Naive thymus-derived CD4-positive, alpha-beta T cell (primary cell): ENCODE results near the gene C18orf32. TPM values are rescaled to one million over a fixed set of nuclear protein-coding genes. Genes with fewer than 3 reads are reported as not detected.
"Not testable (repeated sequence)": the region's sequence is repeated elsewhere in the genome, so short reads cannot be mapped to it uniquely, and the experiment has no call there.

Source experiments
- ATAC-seq: fragments of 150-1000 bp; cut with Tn5 transposase; 2 replicates; pipeline ENCODE4 v1.10.0; 2021; ENCODE audit warnings: mild to moderate bottlenecking, moderate library complexity
- CTCF ChIA-PET: fragments of 350-600 bp; sonication (Branson Sonifier 250); formaldehyde crosslinking; loops from one replicate; lab custom pipeline; 2021; ENCODE audit warnings: antibody characterized with exemption; lab: Charles Lee
- POLR2A ChIA-PET: fragments of 350-600 bp; sonication (Branson Sonifier 250); formaldehyde crosslinking; loops from one replicate; lab custom pipeline; 2021; ENCODE audit warnings: antibody characterized with exemption, inconsistent platforms; lab: Charles Lee
- DNase-seq, 9 donors: peaks; one replicate each; pipeline versions ENCODE4 v3.0.0 to v3.0.0-alpha.2; 2020 to 2022; ENCODE audit warnings: mixed read lengths in 1 of 9
- H3K27ac ChIP-seq: one replicate; pipeline ENCODE4 v1.7.0; 2013; ENCODE audit warnings: mild to moderate bottlenecking, low read depth, low read length, moderate library complexity
- H3K27me3 ChIP-seq, 2 donors: one replicate each; pipeline ENCODE4 v1.7.0; 2013; ENCODE audit warnings: low read length in 2 of 2, mild to moderate bottlenecking in 2 of 2, moderate library complexity in 2 of 2; ENCODE audit not compliant: control insufficient read depth in 2 of 2, insufficient read depth in 2 of 2
- H3K36me3 ChIP-seq, 3 experiments: 1 replicate in 2 of 3; 2 replicates in 1 of 3; pipeline ENCODE4 v1.7.0; 2013; ENCODE audit warnings: low read length in 3 of 3, mild to moderate bottlenecking in 3 of 3, moderate library complexity in 1 of 3; ENCODE audit not compliant: insufficient read depth in 3 of 3, control insufficient read depth in 2 of 3
- H3K4me1 ChIP-seq, 2 donors: one replicate each; pipeline ENCODE4 v1.7.0; 2013; ENCODE audit warnings: low read length in 2 of 2, mild to moderate bottlenecking in 2 of 2, moderate library complexity in 1 of 2; ENCODE audit not compliant: control insufficient read depth in 2 of 2, insufficient read depth in 2 of 2
- H3K4me3 ChIP-seq: 2 replicates; pipeline ENCODE4 v1.7.0; 2013; ENCODE audit warnings: mild to moderate bottlenecking, low read length
- H3K9me3 ChIP-seq, 3 experiments: 1 replicate in 2 of 3; 2 replicates in 1 of 3; pipeline ENCODE4 v1.7.0; 2013; ENCODE audit warnings: low read length in 3 of 3; ENCODE audit not compliant: control insufficient read depth in 2 of 3
- H3K27ac Mint-ChIP-seq, 9 donors: one replicate each; pipeline ENCODE4 v1.8.0; 2020 to 2022; ENCODE audit warnings: mixed read lengths in 9 of 9, mild to moderate bottlenecking in 8 of 9, moderate library complexity in 5 of 9, inconsistent platforms in 2 of 9
- H3K27me3 Mint-ChIP-seq, 5 donors: one replicate each; pipeline ENCODE4 v1.8.0; 2021 to 2022; ENCODE audit warnings: mixed read lengths in 5 of 5, mild to moderate bottlenecking in 1 of 5
- H3K36me3 Mint-ChIP-seq, 5 donors: one replicate each; pipeline ENCODE4 v1.8.0; 2020 to 2022; ENCODE audit warnings: mixed read lengths in 5 of 5, mild to moderate bottlenecking in 3 of 5, inconsistent platforms in 1 of 5
- H3K4me1 Mint-ChIP-seq, 7 donors: one replicate each; pipeline ENCODE4 v1.8.0; 2020 to 2022; ENCODE audit warnings: mixed read lengths in 7 of 7, mild to moderate bottlenecking in 3 of 7, inconsistent platforms in 1 of 7
- H3K4me3 Mint-ChIP-seq, 10 donors: one replicate each; pipeline ENCODE4 v1.8.0; 2020 to 2022; ENCODE audit warnings: mild to moderate bottlenecking in 10 of 10, mixed read lengths in 10 of 10, moderate library complexity in 6 of 10, inconsistent platforms in 2 of 10
- H3K9me3 Mint-ChIP-seq, 11 donors: one replicate each; pipeline ENCODE4 v1.8.0; 2020 to 2022; ENCODE audit warnings: mixed read lengths in 11 of 11, mild to moderate bottlenecking in 4 of 11, inconsistent platforms in 1 of 11, moderate library complexity in 1 of 11
- intact Hi-C, 2 donors: fragments of 100-400 bp; cut with micrococcal nuclease; formaldehyde crosslinking; loops; one replicate each; pipeline ENCODE4 v1.15.1; 2023
- polyA plus RNA-seq, 2 donors: library from polyadenylated mRNA; unstranded; fragments of 300-500 nt; fragmentation: Illumina TruSeq; gene quantifications; one replicate each; pipeline ENCODE4 v1.2.3, GENCODE V29; 2021
- total RNA-seq, 6 experiments: library from RNA in 5 of 6; stranded (reverse) in 5 of 6; gene quantifications; 1 replicate in 5 of 6; 2 replicates in 1 of 6; pipeline ENCODE4 v1.2.3 and lab custom pipeline; 2021 to 2026

C18orf32 gene
- total and polyA plus RNA-seq, 7 experiments from 2014 or later, result 22.5 to 84.1 (median 49.2) TPM

DNA sequence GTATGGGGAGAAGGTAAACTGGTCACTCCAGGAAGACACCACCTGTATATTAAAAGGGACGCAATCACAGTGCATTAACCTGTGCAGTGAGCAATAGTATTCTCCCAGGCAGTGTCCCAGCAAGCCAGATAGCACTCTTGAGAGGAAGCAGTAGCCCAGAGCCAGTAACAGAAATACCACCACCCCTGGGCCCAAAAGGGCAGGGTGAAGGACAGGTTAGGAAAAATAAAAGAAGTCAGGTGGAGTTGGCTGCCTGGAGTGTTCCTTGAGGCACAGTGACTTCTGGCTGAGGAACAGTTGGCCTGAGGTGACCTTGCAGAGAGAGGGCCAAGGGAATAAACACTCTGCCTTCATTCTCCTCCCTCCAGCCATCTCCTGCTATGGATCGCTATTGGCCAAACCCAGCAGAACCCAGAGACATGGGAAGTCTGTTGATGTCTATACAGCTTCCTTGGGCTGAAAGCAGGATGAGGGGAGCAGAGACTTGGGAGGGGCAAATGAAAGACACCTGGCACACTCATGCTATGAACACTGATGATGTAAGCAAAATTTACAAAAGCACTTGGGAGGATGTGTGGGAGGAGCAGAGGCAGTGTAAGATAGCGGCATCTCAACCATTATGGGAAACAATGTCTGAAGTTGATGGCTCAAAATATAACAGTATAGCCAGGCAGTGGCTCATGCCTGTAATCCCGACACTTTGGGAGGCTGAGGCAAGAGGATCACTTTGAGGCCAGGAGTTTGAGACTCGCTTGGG, 7.5 kb downstream of the C18orf32 start:
- intact Hi-C loops, result no loop called here
- H3K4me1 ChIP-seq, result no peaks in the 10 kb centered on the region
- peaks cover 12 to 35% (median 29%) of the 10 kb centered on the region in 7 donors for H3K4me1 Mint-ChIP-seq
- peaks cover 10 to 38% (median 22%) of the 10 kb centered on the region in 5 donors for H3K36me3 Mint-ChIP-seq
- CTCF ChIA-PET, result interaction anchor here (0.7 kb wide), 1 partner anchor 30 kb away, joined by 3 read pairs; no protein-coding TSS in a partner anchor
- H3K9me3 Mint-ChIP-seq, result no peaks in the 10 kb centered on the region
- POLR2A ChIA-PET, result no interaction called here
- ATAC-seq, result no peak
- no peaks in the 10 kb centered on the region for H3K27me3 ChIP-seq
- peak overlapping the region in 8 of 9 donors; percentile 12 to 68 (median 43) for H3K27ac Mint-ChIP-seq
- H3K36me3 ChIP-seq, result peaks cover 0 to 43% (median 0%) of the 10 kb centered on the region in 3 experiments
- DNase-seq, result no peak
- no peak overlapping the region for H3K27ac ChIP-seq
- H3K4me3 ChIP-seq, result no peak overlapping the region
- H3K27me3 Mint-ChIP-seq, result no peaks in the 10 kb centered on the region
- no peaks in the 10 kb centered on the region for H3K9me3 ChIP-seq
- no peak overlapping the region for H3K4me3 Mint-ChIP-seq

DNA sequence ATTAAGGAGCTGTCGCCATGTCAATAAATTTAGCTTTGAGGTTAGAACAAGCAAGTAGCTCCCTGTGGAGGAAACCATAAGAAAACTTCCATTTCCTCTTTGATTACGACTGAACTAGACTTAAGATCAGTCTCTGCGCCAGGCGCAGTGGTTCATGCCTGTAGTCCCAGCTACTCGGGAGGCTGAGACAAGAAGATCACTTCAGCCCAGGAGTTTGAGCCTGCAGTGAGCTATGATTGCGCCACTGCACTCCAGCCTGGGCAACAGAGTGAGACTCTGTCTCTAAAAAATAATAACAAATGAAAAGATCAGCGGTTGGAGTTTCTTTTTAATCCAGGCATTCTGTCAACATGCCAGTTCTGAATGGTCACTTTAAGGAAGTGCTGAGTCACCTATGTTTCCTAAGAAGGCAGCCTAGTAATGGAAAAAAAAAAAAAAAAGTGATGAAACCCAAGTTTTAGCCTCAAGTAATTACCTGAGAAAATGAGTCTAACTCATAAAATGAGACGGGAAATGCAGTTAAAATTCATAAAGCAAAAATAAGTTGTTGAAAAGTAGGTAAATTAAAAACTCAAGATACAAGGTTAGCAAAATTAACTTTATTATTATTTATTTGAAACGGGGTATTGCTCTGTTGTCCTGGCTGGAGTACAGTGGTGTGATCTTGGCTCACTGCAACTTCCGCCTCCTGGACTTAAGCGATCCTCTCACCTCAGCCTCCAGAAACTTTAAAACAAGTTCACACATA, 10.2 kb downstream of the C18orf32 start:
- CTCF ChIA-PET, result interaction anchor here (0.6 kb wide), 2 partner anchors 525 to 1065 kb away, joined by 3 read pairs; no protein-coding TSS in a partner anchor
- H3K4me1 Mint-ChIP-seq, result peaks cover 7 to 20% (median 14%) of the 10 kb centered on the region in 7 donors
- POLR2A ChIA-PET, result interaction anchor here (0.7 to 2.0 kb wide), 2 partner anchors 11 to 458 kb away, joined by 4 to 10 read pairs; partner anchors contain the start of gene C18orf32

DNA sequence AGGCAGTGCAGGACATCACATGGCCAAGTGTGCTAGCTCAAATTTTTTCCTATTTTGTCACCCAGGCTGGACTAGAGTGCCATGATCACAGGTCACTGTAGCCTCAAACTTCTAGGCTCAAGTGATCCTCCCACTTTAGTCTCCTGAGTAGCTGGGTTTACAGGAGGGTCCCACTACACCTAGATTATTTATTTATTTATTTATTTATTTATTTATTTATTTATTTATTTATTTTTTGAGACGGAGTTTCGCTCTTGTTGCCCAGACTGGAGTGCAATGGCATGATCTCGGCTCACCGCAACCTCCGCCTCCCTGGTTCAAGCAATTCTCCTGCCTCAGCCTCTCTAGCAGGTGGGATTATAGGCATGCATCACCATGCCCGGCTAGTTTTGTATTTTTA, 12.1 kb downstream of the C18orf32 start:
- POLR2A ChIA-PET, H3K4me1 ChIP-seq, CTCF ChIA-PET, DNase-seq, H3K4me3 ChIP-seq, H3K9me3 ChIP-seq, H3K27me3 ChIP-seq, intact Hi-C loops, ATAC-seq, H3K27ac Mint-ChIP-seq, H3K27ac ChIP-seq, H3K9me3 Mint-ChIP-seq, H3K4me3 Mint-ChIP-seq: not testable (repeated sequence)
- Mint-ChIP-seq H3K4me1 (peaks cover 7 to 16% (median 11%) of the 10 kb centered on the region in 7 donors), H3K27me3 (peaks cover 0 to 10% (median 0%) of the 10 kb centered on the region in 5 donors), H3K36me3 (peaks cover 0 to 25% (median 11%) of the 10 kb centered on the region in 5 donors)
- H3K36me3 ChIP-seq, result peaks cover 0 to 11% (median 0%) of the 10 kb centered on the region in 3 experiments

More for the DNA sequence above, 10.2 kb downstream of the C18orf32 start:
- no peak for DNase-seq
- H3K9me3 ChIP-seq, result no peaks in the 10 kb centered on the region
- H3K27ac Mint-ChIP-seq, result peak overlapping the region in 6 of 9 donors; percentile 36 to 63 (median 57)
- no peak overlapping the region for H3K4me3 ChIP-seq
- H3K9me3 Mint-ChIP-seq, result no peaks in the 10 kb centered on the region
- no peak overlapping the region for H3K4me3 Mint-ChIP-seq
- H3K27ac ChIP-seq, result no peak overlapping the region
- intact Hi-C loops, result no loop called here
- peaks cover 0 to 26% (median 0%) of the 10 kb centered on the region in 3 experiments for H3K36me3 ChIP-seq
- H3K27me3 ChIP-seq, result no peaks in the 10 kb centered on the region
- no peaks in the 10 kb centered on the region for H3K27me3 Mint-ChIP-seq
- H3K36me3 Mint-ChIP-seq, result peaks cover 3 to 29% (median 15%) of the 10 kb centered on the region in 5 donors
- H3K4me1 ChIP-seq, result no peaks in the 10 kb centered on the region
- ATAC-seq, result peak; percentile 41

DNA sequence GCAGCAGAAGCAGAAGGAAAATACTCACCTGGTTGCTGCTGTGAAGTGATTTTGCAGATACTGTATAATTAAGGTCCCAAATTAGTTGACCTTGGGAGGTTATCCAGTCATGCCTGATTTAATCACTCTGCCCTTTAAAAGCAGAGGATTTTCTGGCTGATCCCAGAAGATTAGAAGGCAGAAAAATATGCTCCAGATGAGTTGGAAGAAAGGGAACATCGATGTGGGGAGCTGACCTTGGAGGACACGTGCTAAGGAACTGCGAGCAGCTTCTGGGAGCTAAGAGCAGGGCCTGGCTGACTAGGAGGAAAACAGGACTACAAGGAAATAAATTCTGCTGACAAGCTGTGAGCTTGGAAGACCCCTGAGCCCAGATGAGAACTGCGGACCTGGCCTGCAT, 13.3 kb downstream of the C18orf32 start:
- ATAC-seq (no peak), DNase-seq (no peak)
- intact Hi-C loops, result no loop called here
- Histone ChIP-seq H3K4me3 (no peak overlapping the region), H3K4me1 (no peaks in the 10 kb centered on the region), H3K36me3 (no peaks in the 10 kb centered on the region), H3K27ac (no peak overlapping the region), H3K27me3 (no peaks in the 10 kb centered on the region), H3K9me3 (no peaks in the 10 kb centered on the region)
- peaks cover 0 to 18% (median 4%) of the 10 kb centered on the region in 5 donors for H3K27me3 Mint-ChIP-seq
- peaks cover 3 to 8% (median 7%) of the 10 kb centered on the region in 7 donors for H3K4me1 Mint-ChIP-seq
- H3K36me3 Mint-ChIP-seq, result peaks cover 0 to 15% (median 0%) of the 10 kb centered on the region in 5 donors
- CTCF ChIA-PET, result no interaction called here
- H3K9me3 Mint-ChIP-seq, result peaks cover 0 to 1% (median 0%) of the 10 kb centered on the region in 11 donors
- H3K27ac Mint-ChIP-seq, result no peak overlapping the region
- no peak overlapping the region for H3K4me3 Mint-ChIP-seq
- POLR2A ChIA-PET, result no interaction called here

DNA sequence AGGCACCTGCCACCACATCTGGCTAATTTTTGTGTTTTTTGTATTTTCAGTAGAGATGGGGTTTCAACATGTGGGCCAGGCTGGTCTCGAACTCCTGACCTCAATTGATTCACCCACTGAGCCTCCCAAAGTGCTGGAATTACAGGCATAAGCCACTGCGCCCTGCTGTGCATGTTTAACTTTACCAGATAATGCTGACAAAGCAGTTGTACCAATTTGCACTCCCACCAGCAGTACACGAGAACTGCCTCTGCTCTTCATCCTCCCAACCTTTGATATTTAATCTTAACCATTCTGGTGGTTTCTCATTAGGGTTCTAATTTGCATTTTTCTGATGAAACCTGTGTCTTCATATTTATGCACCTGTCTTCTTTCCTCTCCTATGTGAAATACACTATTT, 14.6 kb downstream of the C18orf32 start:
- Histone ChIP-seq H3K4me3 (no peak overlapping the region), H3K4me1 (no peaks in the 10 kb centered on the region), H3K9me3 (no peaks in the 10 kb centered on the region), H3K27me3 (no peaks in the 10 kb centered on the region), H3K27ac (no peak overlapping the region), H3K36me3 (no peaks in the 10 kb centered on the region)
- no peak overlapping the region for H3K27ac Mint-ChIP-seq
- H3K36me3 Mint-ChIP-seq, result peaks cover 0 to 15% (median 0%) of the 10 kb centered on the region in 5 donors
- H3K4me1 Mint-ChIP-seq, result peaks cover 3 to 8% (median 7%) of the 10 kb centered on the region in 7 donors
- H3K9me3 Mint-ChIP-seq, result peaks cover 0 to 1% (median 0%) of the 10 kb centered on the region in 11 donors
- peaks cover 0 to 18% (median 4%) of the 10 kb centered on the region in 5 donors for H3K27me3 Mint-ChIP-seq
- DNase-seq (no peak), ATAC-seq (no peak)
- CTCF ChIA-PET, result no interaction called here
- POLR2A ChIA-PET, result interaction anchor here (1.3 kb wide), 1 partner anchor 13 kb away, joined by 3 read pairs; no protein-coding TSS in a partner anchor
- intact Hi-C loops, result no loop called here
- no peak overlapping the region for H3K4me3 Mint-ChIP-seq

DNA sequence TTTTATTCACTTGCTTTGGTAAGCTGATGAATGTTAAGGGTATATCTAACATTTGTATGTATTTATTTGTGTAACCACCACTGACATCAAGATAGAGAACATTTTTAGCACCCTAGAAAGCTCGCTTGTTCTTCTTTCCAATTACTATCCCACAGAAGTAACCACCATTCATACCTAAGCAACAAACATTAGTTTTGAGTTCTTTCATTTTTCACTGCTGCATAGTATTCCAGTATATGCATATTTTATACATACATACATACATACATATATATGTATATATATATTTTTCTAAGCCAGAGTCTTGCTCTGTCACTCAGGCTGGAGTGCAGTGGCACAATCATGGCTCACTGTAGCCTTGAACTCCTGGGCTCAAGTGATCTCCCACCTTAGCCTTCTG, 15.5 kb downstream of the C18orf32 start:
- CTCF ChIA-PET, result no interaction called here

More for the DNA sequence above, 15.5 kb downstream of the C18orf32 start:
- H3K9me3 ChIP-seq, result no peaks in the 10 kb centered on the region
- Mint-ChIP-seq H3K4me1 (peaks cover 3 to 4% (median 3%) of the 10 kb centered on the region in 7 donors), H3K9me3 (peaks cover 0 to 1% (median 0%) of the 10 kb centered on the region in 11 donors), H3K4me3 (no peak overlapping the region), H3K27ac (no peak overlapping the region), H3K27me3 (peaks cover 0 to 18% (median 4%) of the 10 kb centered on the region in 5 donors), H3K36me3 (peaks cover 0 to 7% (median 0%) of the 10 kb centered on the region in 5 donors)
- intact Hi-C loops, result no loop called here
- no peak overlapping the region for H3K4me3 ChIP-seq
- POLR2A ChIA-PET, result interaction anchor here (1.3 to 1.6 kb wide), 2 partner anchors 12 to 15 kb away, joined by 3 to 5 read pairs; partner anchors contain the start of gene C18orf32
- no peaks in the 10 kb centered on the region for H3K36me3 ChIP-seq
- no peak for DNase-seq
- no peak for ATAC-seq
- H3K4me1 ChIP-seq, result no peaks in the 10 kb centered on the region
- H3K27ac ChIP-seq, result no peak overlapping the region
- H3K27me3 ChIP-seq, result no peaks in the 10 kb centered on the region
